HG02588 (cell line): ENCODE measurements around the gene AQP11.
A peak's percentile ranks its signal among the peaks of the same experiment; 100 is the strongest.
"Not testable (repeated sequence)": the region's sequence is repeated elsewhere in the genome, so short reads cannot be mapped to it uniquely, and the experiment has no call there.

Experiments used
- ATAC-seq: cut with Tn5 transposase; IDR thresholded peaks from one replicate; pipeline ENCODE4 v1.9.1; 2021; ENCODE audit warnings: mild to moderate bottlenecking, moderate library complexity; ENCODE audit not compliant: unreplicated experiment

AQP11 gene, protein sequence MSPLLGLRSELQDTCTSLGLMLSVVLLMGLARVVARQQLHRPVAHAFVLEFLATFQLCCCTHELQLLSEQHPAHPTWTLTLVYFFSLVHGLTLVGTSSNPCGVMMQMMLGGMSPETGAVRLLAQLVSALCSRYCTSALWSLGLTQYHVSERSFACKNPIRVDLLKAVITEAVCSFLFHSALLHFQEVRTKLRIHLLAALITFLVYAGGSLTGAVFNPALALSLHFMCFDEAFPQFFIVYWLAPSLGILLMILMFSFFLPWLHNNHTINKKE

DNA sequence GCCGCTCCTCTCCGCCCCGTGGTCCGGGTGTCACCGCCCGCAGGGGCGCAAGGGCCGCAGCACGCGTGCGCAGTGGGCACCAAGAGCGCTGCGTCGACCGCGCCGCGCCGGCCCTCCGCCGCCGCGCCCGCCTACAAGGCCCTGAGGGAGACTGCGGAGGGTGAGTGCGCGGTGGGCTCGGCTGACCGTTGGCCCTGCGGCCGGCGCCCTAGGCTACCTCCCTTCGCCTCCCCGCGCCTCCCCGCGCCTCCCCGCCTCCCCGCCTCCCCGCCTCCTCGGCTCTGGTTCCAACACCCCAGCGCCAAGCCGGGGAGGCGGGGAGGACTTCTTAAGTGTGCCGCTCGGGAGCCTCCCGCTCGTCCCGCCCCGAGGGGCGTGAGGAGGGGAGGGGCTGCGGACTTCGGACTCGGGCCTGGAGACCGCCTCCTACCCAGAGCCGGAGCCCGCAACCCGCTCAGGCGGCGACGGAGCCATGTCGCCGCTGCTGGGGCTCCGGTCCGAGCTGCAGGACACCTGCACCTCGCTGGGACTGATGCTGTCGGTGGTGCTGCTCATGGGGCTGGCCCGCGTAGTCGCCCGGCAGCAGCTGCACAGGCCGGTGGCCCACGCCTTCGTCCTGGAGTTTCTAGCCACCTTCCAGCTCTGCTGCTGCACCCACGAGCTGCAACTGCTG, at the start of gene AQP11:
AQP11 (plus strand) TSS at position 433 of the 673 bp plus-strand sequence; CDS start at position 473, 40 bp downstream.
- peak; percentile 86 for ATAC-seq

DNA sequence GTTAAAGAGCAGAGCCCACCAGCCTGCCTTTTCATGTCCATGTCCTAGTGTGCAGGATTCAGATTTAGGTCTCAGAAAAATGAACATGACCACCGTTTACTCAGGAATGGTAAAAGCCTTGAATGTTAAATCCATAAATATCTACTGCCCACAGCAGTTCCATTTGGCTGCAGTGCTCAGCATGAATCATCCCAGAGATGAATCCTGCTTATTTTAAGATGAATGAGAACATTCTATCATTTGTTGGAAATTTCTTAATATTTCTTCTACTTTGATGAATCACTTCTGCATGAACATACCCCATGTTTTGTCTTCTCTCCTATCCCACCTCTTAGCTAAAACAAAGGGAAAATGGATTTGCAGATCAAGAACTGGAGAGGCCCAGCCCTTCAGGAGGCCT, 47.5 kb upstream of the AQP11 start:
- no peak for ATAC-seq

DNA sequence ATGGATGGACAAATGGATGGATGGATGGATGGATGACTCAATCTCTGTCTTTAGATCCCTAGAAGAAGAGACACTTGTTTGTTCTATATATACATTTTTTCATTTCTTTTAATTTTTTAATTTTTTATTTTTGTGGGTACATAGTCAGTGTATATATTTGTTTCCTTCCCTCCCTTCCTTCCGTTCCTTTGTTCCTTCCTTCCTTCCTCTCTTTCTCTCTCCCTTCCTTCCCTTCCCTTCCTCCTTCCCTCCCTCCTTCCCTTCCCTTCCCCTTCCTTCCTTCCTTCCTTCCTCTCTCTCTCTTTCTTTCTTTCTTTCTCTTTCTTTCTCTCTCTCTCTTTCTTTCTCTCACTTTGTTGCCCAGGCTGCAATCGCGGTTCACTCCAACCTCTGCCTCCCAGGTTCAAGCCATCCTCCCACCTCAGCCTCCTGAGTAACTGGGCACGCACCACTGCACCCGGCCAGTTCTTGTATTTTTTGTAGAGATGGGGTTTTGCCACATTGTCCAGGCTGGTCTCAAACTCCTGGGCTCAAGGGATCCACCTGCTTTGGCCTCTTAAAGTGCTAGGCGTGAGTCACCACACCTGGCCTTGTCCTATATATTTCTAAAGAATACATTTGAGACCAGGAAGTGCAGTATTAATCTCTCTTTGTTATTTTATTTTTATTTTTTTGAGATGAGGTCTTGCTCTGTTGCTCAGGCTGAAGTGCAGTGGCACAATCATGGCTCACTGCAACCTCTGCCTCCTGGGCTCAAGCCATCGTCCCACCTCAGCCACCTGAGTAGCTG, 42.5 kb upstream of the AQP11 start:
- no peak for ATAC-seq

DNA sequence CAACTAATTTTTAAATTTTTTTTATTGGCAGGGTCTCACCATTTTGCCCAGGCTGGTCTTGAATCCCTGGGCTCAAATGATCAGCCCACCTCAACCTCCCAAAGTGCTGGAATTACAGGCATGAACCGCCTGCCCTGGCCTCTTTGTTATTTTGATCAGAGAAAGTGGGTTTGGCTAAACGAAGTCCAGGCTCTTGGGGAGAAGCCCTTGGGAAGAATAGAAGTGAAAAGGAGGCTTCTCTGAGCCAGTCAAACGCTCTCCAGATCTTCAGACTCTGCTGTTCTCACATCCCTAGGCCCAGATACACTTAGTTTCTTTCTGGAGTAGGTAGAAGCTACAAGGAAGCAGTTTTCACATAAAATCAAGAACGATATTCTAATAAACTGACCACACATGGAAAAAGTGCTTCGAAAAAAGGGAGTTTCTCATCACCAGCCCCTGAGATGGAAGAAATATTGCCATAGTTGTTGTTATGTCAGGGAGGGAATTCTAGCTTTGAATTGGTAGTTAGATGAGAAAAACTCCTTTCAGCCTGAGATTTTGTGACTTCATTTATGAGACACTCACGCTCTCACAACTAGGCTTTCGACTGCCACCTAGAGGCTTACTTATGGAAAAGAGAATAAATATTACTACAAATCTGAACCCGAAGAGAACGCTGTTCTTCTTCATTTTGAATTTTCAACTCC, 41.7 kb upstream of the AQP11 start:
- no peak for ATAC-seq

DNA sequence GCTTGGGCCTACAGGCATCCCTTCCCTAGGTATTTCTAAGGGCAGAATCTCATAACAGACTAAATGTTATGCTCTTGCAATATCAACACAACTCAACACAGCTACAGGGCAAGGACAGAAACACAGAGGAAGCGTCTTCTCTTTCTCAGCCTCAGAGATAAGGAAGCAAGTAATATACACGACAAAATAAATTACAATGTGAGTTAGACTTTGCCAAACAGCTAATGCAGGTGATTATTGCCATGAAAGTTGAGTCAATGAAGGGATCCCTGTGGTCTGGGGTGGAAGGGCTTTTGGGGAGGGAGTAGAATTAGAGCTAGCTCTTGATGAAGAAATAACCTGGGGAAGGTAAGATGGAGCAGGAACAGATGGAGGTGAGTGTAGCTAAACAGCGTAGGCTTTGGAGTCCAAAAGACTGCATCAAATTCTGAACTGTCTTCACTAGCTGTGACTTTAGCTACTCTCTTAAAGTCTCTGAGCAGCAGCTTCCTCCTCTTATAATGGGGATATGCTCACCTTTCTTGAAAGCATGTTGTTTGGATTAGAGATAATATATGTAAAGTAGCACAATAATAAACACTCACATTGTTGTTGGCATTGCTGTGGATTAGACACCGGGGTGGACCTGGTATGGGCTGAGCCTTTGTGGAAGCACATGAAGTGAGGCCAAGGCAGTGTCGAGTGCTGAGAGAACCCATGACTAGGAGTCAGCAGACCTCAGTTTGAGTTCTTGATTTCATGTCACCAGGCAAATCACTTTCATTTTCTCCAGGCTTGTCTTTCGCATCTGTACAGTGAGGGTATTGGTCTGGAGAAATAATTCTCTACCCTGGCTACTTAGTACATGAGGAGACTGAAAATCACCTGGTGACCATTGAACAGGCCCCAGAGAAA, 41.0 kb upstream of the AQP11 start:
- ATAC-seq = no peak

DNA sequence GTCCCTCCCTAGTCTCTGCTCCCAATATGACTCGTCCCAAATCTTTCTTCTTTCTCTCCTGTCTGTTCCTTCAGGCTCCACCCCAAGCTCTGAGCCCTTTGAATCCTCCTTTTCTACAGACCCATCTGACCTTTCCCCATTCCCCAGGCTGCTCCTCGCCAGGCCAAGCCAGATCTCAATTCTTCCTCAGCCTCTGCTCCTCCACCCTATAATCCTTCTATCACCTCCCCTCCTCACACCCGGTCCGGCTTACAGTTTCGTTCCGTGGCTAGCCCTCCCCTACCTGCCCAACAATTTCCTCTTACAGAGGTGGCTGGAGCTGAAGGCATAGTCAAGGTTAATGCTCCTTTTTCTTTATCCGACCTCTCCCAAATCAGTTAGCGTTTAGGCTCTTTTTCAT, 38.3 kb upstream of the AQP11 start:
- not testable (repeated sequence) for ATAC-seq

DNA sequence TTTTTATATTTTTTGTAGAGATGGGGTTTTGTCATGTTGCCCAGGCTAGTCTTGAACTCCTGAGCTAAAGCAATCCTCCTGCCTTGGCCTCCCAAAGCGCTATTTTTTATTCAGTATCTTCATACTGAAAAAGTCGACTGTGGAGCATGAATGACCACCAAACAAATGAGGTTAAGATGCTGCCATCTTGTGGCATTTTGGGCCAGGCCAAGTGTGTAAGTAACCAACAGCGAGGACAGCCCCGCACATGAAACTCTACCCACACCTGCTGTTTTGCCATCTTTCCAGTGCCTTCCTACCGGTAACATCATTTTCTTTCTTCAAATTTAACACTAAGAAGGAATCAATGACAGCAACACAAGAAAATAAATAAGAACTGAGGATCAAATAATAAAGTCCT, 32.2 kb upstream of the AQP11 start:
- no peak for ATAC-seq

DNA sequence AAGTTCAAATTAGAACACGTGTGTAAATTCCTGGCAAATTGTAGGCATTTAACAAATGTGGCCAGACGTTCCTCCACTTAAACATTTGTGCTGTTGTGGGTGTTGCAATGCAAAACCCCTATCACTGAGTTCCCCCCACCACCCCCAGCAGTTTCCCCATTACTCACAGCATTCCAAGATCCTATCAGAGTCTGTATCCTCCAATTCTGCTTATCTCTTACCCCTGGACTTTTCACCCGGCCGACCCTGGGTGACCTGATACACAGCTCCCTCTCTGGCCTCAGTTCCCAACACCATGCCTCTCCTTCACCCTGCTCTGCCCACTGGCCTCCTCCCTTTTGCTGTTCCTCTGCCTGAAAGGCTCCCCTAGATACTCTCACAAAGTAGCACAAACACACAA, 31.4 kb upstream of the AQP11 start:
- ATAC-seq = no peak

DNA sequence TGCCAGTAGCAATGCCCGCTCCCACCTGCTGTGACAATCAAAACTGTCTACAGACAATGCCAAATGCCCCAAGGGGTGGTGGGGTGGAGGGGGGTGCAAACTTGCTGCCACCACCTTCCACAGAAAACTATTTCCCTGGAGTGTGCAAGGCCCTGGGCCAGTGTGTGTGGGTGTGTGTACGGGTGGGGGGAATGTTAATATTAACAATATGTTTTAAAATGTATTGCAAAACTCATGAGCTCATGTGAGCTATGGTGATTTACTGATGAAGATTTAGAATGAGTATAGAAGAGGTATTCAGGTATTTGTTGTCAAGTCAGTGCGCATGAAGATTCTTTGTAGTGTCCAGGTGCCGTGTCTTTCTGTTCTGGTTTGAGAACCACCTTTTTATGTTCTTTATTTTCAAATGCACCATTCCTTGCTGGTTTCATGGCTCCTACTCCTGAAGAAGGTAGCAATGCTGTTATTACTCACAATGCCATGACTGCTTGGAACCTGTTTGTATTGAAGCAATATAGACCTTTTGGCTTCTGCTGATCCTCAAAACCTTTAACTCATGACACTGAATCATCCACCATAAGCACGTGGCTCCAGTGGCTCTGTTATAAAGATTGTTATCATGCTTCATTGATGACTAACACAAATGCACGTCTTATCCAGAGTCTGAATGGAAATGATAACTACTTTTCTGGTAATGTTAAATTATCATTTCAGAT, 29.9 kb upstream of the AQP11 start:
- ATAC-seq = no peak

DNA sequence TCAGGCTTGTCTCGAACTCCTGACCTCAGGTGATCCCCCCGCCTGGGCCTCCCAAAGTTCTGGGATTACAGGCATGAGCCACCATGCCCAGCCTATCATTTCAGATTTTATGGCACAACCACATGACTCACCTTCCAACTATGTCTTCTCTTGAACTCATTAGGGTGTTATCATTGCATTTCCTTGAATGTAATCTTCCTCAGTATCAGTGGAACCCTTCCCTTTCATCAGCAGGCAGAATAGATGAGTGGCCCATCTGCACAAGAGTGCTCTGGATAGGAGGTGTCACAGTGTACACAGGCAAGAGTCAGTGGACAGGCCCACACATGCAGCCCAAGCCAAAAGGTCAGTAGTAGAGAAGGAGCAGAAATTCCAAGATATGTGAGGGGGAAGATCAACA, 29.1 kb upstream of the AQP11 start:
- ATAC-seq = no peak

DNA sequence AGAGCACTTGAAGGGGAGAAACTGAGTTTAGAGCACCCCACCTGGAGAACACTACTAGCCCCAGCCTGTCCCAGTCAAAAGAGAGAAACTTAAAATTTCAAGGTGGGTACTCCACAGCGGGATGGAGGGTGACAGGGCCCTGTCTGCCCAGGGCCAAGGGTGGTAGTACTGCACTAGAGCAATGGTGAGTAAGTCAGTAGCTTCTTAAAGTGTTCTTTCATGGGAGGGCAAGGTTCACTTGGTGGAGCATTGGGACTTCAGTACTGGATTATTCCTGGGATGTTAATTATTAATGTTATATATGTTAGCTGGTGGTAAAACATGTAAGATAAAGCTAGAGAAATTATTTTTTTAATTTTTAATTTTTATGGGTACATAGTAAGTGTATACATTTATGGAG, 28.5 kb upstream of the AQP11 start:
- no peak for ATAC-seq

DNA sequence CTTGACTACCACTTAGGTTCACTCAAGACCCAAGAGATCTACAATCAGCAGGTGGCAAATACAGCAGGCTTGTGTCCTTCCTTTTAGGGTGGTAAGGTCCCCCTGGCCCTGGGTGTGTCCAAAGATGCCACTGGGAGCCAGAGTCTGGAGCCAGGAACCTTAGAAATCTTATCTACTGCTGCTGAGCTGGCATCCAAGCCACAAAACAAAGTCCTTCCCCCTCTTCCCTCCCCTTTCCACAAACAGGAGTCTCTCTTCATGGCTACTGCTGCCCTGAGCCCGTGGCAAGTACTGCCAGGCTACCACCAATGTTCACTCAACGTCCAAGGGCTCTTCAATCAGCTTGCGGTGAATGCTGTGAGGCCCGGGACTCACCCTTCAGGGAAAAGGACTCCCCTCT, 21.4 kb upstream of the AQP11 start:
- no peak for ATAC-seq

DNA sequence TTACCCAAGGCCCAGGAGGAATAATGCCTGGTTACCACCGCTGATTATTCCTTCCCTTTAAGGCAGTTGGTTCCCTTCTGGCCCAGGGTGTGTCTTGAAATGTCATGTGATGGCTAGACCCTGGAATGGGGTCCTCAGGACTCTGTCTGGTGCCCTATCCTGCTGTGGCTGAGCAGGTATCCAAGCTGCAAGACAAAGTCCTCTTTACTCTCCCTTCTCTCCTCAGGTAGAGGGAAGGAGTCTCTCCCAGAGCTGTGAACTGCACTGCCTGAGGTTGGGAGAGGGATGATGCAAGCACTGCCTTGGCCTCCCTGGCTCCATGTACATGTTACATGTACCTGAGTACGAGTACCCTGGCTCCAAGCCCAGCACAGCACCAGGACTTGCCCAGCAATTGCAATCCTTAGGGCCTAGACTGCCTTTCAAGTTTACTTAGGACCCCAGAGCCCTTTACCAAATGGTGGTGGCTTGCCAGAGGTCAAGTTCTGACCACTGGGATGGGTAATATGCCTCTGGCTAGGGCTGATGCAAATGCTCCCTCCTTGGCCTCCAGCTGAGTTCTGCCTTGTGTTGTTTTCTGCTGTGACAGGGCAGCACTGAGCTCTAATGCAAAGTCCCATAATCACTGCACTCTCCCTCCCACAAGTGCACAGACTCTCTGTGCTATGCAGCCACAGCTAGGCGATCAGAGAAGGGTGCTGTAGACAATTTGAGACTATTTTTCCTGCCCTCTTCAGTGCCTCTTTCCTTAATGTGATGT, 20.7 kb upstream of the AQP11 start:
- no peak for ATAC-seq

DNA sequence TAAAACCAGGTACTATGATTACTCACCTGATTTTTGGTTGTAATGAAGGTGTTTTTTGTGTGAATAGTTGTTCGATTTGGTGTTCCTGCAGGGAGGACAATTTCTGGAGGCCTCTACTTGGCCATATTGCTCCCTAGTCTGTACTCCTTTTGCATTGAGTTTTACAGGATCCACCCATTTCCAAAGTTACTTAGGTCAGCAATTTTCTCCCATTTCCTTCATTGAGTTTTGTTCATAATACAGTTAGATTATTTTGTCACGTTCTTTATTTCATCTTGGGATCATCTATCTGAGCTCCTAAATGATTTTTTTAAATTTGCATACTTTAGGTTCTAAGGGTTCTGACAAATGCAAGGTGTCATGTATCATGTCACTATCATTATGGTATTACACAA, 20.1 kb upstream of the AQP11 start:
- ATAC-seq = no peak

DNA sequence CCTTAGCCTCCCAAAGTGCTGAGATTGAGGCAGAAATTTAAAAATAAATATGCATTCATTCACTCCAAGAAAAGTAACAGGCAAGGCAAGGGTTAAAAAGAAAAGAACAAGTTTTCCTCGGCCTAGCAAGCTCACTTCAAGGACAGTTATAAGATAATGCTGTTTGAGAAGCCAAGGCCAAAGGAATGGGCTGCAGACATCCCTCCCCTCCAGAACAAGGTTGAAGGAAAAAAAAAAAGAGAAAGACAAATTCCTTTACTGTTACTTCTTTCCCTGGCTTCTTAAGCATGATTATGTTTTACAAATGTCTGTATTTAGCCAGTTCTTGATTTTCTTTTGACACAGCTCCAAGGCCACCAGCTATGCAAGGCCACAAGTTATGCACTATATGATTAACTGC, 18.9 kb upstream of the AQP11 start:
- not testable (repeated sequence) for ATAC-seq

DNA sequence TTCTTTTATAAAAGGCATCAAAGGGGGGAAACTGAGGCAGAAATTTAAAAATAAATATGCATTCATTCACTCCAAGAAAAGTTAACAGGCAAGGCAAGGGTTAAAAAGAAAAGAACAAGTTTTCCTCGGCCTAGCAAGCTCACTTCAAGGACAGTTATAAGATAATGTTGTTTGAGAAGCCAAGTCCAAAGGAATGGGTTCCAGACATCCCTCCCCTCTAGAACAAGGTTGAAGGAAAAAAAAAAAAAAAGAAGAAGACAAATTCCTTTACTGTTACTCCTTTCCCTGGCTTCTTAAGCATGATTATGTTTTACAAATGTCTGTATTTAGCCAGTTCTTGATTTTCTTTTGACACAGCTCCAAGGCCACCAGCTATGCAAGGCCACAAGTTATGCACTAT, 14.3 kb upstream of the AQP11 start:
- not testable (repeated sequence) for ATAC-seq

DNA sequence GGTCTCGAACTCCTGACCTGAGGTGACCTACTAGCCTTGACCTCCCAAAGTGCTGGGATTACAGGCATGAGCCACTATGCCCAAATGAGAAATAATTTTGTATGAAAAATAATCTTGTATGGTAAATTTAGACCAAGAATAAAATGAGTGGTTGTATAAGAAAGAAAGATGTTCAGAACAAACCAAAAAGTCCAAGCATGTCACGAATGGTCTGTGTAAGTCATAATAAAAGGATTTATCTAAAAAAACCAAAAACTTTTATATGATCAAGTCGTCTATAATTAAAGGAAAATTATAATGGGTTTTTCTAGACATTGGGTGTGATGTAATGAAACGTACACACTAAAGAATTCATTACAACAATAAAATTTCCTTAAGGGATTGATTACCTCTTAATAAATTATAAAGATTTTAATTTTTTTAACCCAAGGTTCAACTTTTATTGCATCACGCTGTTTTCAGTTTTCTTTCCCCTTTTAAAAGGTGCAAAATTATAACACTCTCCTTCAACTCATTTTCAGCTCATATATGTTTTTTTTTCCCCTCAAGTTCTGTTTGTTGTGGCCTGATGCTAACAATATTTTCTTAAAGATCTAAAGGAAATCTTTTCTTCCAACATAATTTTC, 8.9 kb upstream of the AQP11 start:
- no peak for ATAC-seq

DNA sequence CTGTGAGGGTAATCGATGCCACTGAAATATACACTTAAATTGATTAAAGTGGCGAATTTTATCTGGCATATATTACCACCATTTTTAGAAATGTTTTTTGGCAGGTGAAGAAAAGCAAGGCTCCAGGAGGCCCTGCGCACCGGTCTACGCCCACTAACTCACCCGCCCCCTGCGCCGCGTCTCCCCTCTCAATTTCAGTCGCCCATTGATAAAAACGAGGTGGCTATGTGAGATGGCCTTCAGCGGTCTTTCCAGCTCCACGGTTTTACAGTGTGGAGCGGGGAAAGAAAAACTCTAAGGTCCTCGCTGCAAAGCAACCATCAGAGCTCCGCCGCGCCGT, 602 bp upstream of the AQP11 start:
- peak; percentile 10 for ATAC-seq
